HT-29 (cell line): ENCODE data around the gene LONP2. TPM values are rescaled to one million over a fixed set of nuclear protein-coding genes. Genes with fewer than 3 reads are reported as not detected.

Source experiments
- DNase-seq: peaks from one replicate; pipeline ENCODE4 v3.0.0-alpha.2; 2015; ENCODE audit warnings: low spot score
- total RNA-seq: library from RNA; depleted of rRNA; stranded (reverse); fragments of >200 nt; shearing (Covaris generic); gene quantifications from 2 replicates; pipeline ENCODE4 v1.2.3, GENCODE V29; 2014; rRNA removed

LONP2 gene, protein sequence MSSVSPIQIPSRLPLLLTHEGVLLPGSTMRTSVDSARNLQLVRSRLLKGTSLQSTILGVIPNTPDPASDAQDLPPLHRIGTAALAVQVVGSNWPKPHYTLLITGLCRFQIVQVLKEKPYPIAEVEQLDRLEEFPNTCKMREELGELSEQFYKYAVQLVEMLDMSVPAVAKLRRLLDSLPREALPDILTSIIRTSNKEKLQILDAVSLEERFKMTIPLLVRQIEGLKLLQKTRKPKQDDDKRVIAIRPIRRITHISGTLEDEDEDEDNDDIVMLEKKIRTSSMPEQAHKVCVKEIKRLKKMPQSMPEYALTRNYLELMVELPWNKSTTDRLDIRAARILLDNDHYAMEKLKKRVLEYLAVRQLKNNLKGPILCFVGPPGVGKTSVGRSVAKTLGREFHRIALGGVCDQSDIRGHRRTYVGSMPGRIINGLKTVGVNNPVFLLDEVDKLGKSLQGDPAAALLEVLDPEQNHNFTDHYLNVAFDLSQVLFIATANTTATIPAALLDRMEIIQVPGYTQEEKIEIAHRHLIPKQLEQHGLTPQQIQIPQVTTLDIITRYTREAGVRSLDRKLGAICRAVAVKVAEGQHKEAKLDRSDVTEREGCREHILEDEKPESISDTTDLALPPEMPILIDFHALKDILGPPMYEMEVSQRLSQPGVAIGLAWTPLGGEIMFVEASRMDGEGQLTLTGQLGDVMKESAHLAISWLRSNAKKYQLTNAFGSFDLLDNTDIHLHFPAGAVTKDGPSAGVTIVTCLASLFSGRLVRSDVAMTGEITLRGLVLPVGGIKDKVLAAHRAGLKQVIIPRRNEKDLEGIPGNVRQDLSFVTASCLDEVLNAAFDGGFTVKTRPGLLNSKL
- 22.2 and 22.4 TPM in 2 replicates for total RNA-seq

- peak; percentile 89 for DNase-seq
Measured at GRCh38 chr16:48244080-48244862, at the start of gene LONP2. TSS of gene LONP2 (plus strand) at chr16:48244300. CDS start at chr16:48244389, 89 bp downstream.

- peak; percentile 29 for DNase-seq
Measured at GRCh38 chr16:48194828-48195556, 49.1 kb upstream of the LONP2 start.

- no peak for DNase-seq
Measured at GRCh38 chr16:48197294-48197693, 46.8 kb upstream of the LONP2 start.

- no peak for DNase-seq
Measured at GRCh38 chr16:48201515-48202201, 42.4 kb upstream of the LONP2 start.

DNA sequence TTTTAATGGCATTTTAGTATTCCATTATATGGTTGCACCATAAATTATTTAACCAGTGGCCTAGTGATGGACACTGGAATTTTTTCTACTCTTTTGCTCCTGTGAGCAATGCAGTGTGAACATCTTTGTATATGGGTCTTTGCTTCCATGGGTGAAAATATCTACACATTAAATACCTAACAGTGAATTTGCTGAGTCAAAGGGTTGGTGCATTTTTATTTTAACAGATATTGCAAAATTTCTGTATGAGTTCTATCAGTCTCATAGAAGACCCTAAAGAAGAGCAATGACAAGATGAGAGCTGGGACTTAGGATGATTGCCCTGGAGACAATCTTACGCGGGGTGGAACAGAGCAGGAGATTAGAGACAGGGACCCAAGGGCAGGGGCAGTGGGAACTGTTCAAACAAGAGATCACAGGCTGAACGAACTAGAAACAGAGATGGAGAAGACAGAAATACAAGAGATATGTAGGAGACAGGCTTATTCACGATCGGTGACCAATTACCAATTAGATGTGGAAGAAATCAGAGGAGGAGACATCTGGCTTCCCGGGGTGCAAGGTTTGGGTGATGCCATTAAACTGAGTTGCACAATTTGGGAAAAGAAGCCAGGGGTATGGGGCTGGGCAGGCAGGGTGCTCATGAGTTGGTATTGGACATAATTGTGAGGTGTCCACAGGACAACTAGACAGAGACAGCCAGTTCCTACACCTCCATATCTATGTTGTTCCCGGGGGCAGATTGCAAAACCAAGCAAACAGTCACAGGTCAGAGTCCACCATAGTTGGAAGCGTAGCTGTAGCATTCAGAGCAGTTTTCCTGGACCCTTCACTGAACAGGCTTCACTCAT is 39.9 kb upstream of the LONP2 start:
- DNase-seq, result peak; percentile 43

GRCh38 chr16:48204825-48205151 is 39.3 kb upstream of the LONP2 start:
- DNase-seq, result no peak

DNA sequence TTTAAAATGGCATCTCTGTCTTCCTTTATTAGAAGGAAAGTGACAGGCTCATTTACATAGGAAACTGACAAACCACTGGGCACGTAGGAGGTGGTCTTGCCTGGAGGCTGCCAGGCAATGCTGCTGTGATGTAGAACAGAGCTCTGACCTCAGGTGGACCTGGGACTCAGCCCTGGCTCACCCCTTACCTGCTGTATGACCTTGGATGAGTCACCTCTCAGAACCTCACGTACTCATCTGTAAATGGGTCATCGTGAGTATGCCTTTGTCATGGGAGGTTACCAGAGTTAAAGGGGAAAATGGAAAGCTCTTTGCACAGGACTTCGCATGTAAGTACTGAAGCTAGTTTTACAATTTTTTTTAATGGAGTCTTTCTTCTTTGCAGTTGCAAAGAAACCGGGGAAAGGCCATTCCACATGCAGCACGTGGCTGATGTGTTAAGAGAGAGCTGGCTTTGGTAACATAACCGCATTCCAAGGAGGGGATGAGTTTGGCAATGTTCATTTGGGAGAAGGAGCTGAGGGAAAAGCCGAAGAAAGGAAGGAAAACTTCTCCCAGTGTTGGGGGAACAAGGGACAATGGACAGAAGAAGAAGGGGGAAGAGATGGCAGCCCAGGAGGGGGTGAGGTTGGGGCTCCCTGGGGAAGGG is 37.4 kb upstream of the LONP2 start:
- no peak for DNase-seq

GRCh38 chr16:48210747-48211146 is 33.4 kb upstream of the LONP2 start:
- DNase-seq, result no peak

DNA sequence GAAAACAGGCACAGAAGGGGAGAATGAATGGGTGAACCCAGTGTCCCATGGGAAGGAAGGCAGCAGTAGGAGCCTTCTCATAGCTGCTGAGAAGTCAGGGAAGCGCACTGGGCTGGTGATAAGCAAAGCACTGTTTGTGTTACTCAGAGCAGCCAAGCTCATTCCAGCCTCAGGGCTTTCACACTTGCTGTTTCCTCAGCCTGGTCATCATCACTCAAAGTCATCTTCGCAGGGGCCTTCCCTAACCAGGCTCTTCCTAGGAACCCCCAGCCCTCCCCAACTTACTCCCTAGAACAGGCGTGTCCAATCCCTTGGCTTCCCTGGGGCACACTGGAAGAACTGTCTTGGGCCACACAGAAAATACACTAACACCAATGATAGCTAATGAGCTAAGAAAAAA is 32.1 kb upstream of the LONP2 start:
- DNase-seq, result no peak

- DNase-seq, result no peak
Measured at GRCh38 chr16:48215738-48216137, 28.4 kb upstream of the LONP2 start.

DNA sequence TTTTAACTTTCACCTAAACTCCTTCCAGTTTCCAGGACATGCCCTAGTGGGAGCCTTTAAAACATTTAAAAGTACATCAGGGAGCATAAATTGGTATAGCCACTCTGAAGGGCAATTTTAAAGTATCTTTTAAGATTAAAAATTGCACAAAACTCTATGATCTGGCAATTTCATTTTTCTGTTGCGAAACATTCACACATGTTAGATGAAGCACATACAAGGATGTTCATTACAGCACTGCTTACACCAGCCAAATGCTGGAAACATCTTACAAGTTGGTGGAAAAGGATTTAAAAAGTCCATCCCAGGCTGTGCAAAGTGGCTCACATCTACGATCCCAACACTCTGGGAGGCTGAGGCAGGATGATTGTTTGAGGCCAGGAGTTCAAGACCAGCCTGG is 26.4 kb upstream of the LONP2 start:
- DNase-seq, result no peak

DNA sequence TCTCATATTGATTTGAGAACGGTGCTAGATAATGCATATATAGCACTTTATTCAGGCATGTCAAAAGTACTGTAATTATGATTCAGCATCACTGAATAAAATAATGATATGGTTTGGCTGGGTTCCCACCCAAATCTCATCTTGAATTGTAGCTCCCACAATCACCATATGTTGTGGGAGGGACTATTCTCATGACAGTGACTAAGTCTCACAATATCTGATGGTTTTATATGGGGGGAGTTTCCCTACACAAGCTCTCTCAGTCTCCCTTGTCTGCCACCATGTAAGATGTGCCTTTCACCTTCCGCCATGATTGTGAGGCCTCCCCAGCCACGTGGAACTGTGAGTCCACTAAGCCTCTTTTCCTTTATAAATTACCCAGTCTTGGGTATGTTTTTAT is 25.6 kb upstream of the LONP2 start:
- DNase-seq, result no peak

DNA sequence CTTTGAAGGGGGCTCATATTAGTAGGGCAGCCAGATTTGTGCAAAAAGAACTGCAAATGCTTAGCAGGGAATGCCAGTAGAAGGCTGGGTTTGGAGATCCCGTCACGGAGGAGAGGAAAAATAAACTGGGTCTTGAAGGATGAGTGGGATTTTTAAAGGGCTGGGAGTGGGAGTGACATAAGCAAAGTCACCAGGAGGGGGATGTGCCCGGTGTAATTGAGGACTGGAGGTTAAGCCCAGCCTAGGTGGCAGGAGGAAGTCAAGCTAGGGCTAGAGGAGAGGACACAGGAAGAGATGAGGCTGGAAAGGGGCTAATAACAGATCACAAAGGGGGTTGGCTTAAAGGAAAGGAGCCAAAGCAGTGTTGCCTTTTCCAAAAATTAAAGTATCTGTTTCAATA is 23.2 kb upstream of the LONP2 start:
- no peak for DNase-seq

DNA sequence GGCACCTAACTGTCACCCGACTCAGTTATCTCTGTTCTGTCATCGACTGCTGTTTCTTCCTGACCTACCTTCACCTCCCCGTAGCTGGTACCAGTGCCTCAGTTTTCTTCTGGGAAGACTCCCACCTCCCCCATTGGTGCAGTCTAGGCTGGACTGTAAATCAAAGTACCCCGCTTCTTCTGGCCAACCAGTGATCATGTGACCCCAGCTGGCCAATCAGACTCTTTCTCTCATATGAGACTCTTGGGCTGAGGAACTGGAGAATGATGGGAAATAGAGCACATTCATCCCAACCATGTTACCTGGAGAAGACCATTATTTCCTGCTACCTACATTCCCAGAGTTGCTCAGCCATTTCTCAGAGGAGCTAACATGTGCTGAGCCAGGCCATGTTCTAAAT is 20.6 kb upstream of the LONP2 start:
- no peak for DNase-seq

GRCh38 chr16:48225456-48225855 is 18.6 kb upstream of the LONP2 start:
- DNase-seq, result no peak

GRCh38 chr16:48231727-48232492 is 12.2 kb upstream of the LONP2 start:
- peak; percentile 58 for DNase-seq

DNA sequence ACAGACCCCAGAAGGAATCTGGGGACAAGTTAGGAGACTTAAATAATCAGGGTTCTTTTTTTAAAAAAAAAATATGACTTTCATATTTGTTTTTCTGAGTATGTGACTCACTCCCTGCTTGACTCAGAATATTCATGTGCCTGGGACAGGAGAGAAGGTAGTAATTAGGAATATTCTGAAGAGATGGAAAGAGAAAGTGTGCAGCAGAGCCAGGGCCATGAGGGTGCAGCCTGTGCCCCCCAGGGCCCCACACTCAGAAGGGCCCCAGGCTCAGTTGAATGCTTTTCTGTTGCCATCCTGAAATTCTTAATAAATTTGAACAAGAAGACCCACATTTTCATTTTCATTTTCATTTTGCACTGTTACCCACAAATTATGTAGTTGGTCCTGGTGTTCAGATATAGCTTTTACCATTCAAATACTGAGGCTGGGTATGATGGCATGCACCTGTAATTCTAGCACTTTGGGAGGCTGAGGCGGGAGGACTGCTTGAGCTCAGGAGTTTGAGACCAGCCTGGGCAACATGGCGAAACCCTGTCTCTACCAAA is 11.5 kb upstream of the LONP2 start:
- DNase-seq, result no peak

- no peak for DNase-seq
Measured at GRCh38 chr16:48234630-48235029, 9.5 kb upstream of the LONP2 start.
